HG03139 (cell line): ENCODE results near the gene TOR2A.

Experiments used
- ATAC-seq: cut with Tn5 transposase; IDR thresholded peaks from one replicate; pipeline ENCODE4 v1.9.1; 2021; ENCODE audit not compliant: unreplicated experiment

TOR2A gene

GRCh38 chr9:127700140-127700539, 35.0 kb downstream of the TOR2A start:
- ATAC-seq, result no peak

DNA sequence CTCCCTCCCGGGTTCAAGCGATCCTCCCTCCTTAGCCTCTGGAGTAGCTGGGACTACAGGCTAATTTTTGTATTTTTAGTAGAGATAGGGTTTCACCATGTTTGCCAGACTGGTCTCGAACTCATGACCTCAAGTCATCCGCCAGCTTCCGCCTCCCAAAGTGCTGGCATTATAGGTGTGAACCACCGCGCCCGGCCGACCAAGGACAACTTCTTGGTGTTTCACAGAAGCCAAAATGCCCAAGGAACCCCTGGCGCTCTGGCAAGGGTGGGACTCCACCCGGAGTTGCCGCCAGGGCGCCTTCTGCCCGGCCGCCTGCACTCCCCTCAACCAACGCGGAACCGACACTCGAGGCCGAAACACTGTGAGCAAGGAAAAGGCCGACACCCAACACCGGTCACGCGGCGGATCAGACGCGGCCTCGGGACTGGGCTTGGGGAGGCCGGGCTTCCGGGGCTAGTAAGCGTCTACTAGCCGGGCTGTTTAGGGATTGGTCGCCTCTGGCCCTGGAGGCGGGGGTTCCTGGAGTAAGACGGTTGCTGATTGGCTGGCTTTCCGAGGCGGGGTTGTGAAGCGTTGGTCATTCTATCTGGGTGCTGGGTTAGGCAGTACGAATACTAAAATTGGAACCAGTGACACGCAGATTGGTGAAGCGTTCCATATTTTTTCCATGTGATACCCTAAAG, 36.0 kb downstream of the TOR2A start:
- peak; percentile 91 for ATAC-seq

DNA sequence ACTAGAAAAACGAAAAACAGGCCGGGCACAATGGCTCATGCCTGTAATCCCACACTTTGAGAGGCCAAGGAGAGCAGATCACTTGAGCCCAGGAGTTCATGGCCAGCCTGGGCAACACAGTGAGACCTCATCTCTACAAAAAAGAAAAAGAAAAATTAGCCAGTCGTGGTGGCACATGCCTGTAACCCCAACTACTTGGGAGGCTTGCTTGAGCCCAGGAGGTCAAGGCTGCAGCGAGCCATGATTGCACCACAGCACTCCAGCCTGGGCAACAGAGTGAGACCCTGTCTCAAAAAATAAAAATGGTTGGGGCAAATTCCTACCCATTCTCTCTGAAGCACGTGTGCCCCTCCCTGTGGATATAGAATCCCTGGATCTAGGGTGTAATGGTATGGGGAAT, 36.7 kb downstream of the TOR2A start:
- ATAC-seq, result no peak

DNA sequence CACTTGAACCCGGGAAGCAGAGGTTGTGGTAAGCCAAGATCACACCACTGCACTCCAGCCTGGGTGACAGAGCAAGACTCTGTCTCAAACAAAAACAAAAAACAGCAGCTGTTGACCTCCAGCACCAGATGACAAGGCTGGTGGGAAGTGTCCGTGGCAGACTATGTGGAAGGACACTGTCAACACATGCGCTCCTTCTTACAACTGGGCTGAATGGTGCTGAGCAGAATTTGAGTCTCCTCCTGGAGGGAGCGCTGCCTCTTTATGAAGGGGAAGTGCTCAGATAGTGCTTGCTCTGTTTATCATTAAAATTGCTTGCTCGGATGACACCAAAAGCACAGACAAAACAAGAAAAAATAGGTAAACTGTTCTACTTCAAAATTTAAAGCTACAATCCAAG, 37.5 kb downstream of the TOR2A start:
- ATAC-seq, result no peak

- ATAC-seq, result no peak
Observed at GRCh38 chr9:127694890-127695720, 40.0 kb downstream of the TOR2A start.

GRCh38 chr9:127693697-127694096, 41.4 kb downstream of the TOR2A start:
- no peak for ATAC-seq

GRCh38 chr9:127693143-127693542, 42.0 kb downstream of the TOR2A start:
- no peak for ATAC-seq

DNA sequence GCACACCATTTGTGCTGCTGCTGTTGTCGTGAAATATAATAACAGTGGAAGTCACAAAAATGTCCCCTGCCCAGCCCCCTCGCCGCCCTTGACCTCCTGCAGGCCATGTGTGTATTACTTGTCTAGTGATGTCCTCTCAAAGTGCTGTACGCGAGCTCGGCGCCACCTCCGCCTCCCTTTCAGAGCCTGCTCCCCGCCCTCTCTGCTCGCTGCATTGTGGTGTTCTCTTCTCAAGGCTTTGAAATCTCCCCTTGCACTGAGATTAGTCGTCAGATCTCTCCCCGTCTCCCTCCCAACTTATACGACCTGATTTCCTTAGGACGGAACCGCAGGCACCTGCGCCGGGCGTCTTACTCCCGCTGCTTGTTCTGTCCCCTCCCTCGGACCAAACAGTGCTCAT, 43.0 kb downstream of the TOR2A start:
- ATAC-seq, result no peak

GRCh38 chr9:127690735-127691134, 44.4 kb downstream of the TOR2A start:
- ATAC-seq, result no peak

DNA sequence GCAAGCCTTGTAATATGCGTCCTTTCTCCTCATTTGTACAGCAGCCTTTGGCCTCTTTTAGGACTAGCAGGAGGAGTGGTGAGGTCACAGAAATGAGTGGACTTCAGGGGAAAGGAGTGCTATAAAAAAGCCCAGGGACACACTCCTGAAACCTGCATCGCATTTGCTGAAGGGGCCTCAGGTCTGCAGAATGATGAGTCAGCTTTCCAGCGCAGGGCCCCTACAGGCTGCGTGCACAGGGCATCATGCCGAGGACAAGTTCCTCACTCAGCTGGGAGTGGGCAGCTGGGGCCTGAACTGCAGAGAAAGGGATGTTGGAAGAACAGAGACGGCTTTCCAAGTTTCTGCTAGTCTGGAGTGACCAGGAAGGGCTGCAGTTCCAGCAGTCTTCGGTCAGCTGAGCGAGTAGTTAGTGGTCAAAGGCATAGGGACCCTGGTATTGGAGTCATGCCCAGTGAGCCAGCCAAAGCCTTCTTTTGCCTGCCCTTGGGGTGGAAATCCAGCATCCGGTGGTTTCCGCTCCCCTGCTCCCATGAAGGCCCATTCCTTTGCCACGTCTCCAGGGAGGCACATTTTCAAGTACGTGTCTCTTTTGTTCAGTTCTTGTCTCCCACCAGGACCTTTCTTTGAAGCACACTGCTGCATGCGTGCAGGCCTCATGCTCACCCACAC, 45.6 kb downstream of the TOR2A start:
- no peak for ATAC-seq

GRCh38 chr9:127686461-127687393, 48.4 kb downstream of the TOR2A start:
- ATAC-seq, result no peak

DNA sequence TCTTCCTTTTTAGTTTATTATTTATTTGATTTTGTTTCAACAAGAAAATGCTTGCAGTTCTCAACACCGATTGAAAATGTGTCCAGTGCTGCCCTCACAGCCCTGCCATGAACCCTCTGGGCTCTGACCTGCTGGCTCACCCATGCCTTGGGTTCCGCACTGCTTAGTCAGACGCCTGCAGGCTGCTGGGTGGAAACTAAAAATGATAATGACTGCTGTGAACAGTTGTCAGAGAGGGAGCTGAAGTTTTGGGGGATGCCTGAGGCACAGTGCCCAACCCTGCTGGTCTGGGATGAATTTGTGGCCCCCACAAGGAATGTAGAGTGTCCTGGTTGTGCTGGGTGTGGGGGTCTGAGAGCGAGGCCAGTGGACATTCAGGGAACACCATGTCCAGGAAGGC, 50.5 kb downstream of the TOR2A start:
- ATAC-seq, result no peak

DNA sequence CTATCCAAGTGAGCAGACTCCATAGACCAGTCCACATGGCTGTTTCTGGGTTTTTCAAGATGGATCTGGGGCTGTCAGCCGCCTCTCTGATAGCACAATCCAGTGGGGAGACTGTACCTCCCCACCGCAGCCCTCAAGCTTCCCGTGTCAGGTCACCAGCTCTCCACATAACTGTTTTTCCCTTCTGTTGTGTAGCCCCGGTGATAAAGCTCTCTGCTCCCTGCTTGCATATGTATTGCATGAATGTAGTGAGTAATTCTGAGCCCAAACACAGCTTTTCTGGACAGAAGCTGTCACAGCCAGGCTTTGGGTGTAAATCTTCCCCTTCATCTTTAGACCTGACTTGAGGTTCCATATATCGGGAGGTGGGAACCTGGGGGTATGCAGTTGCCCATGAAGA, 51.4 kb downstream of the TOR2A start:
- no peak for ATAC-seq

GRCh38 chr9:127682351-127683136, 52.5 kb downstream of the TOR2A start:
- no peak for ATAC-seq
